ENCODE data around the gene HES6.

GRCh38 chr2:238251986-238252385 is 12.1 kb upstream of the HES6 start:
- TF ChIP-seq CTCF (IDR thresholded peaks at IDR 0.05; ENCODE audit: low read length) (no peak), EZH2 (IDR thresholded peaks at IDR 0.05; ENCODE audit: borderline replicate concordance, low read length) (no peak)

Data from OCI-LY1 (cell line).